ENCODE data around the gene SPACA4. TPM values are rescaled to one million over a fixed set of nuclear protein-coding genes. Genes with fewer than 3 reads are reported as not detected.

SPACA4 gene
- total and polyA plus RNA-seq, 2 of the 4 experiments (the other 2 are of a cell fraction), result not detected

- Histone ChIP-seq H2AK9ac (replicated peaks; ENCODE audit: low read depth, low read length, poor library complexity) (peak overlapping the region; percentile 94), H3K27me3 (ENCODE audit: control insufficient read depth, insufficient read depth, low read length) (no peaks in the 10 kb centered on the region), H2BK5ac (ENCODE audit: low read depth, low read length, poor library complexity, severe bottlenecking) (peak overlapping the region; percentile 56), H2BK15ac (ENCODE audit: low read depth, low read length) (peak overlapping the region; percentile 72; the same call in 2 of the 3 replicates), H3K9ac (ENCODE audit: low read depth, low read length) (peak overlapping the region; percentile 50; the same call in 1 of the 2 replicates), H3K18ac (ENCODE audit: low read depth, low read length) (peak overlapping the region; percentile 62), H2AFZ (replicated peaks; ENCODE audit: low read length, poor library complexity) (peak overlapping the region; percentile 91), H3K9me3 (ENCODE audit: control insufficient read depth, insufficient read depth, low read length) (no peaks in the 10 kb centered on the region), H4K91ac (ENCODE audit: insufficient read depth, low read depth, low read length) (peak overlapping the region; percentile 94), H3K4me3 (ENCODE audit: insufficient read depth, low read depth, low read length) (peak overlapping the region; percentile 62), H3K27ac (ENCODE audit: insufficient read depth, low read length) (peak overlapping the region; percentile 53), H2BK120ac (ENCODE audit: low read depth, low read length) (peak overlapping the region; percentile 61), H4K5ac (ENCODE audit: low read depth, low read length) (peak overlapping the region; percentile 84), H3K9me1 (ENCODE audit: insufficient read depth, low read length) (peaks cover 28% of the 10 kb centered on the region), H3K14ac (replicated peaks; ENCODE audit: low read depth, low read length) (peak overlapping the region; percentile 56; the same call in 1 of the 2 replicates), H3K23ac (ENCODE audit: low read depth, low read length) (peak overlapping the region; percentile 52; the same call in 1 of the 2 replicates), H3K4me1 (ENCODE audit: control insufficient read depth, insufficient read depth, low read length) (peaks cover 39% of the 10 kb centered on the region), H3K4me2 (ENCODE audit: low read depth, low read length) (peak overlapping the region; percentile 91), H3K56ac (ENCODE audit: extremely low read depth, insufficient read depth, low read length) (peak overlapping the region; percentile 6; the same call in 1 of the 2 replicates), H4K20me1 (ENCODE audit: insufficient read depth, low read length) (peaks cover 4% of the 10 kb centered on the region; the same call in 1 of the 2 replicates), H3K36me3 (ENCODE audit: control insufficient read depth, insufficient read depth, low read length) (no peaks in the 10 kb centered on the region; the same call in 1 of the 2 replicates), H4K8ac (ENCODE audit: low read depth in 2 of 2, low read length in 2 of 2) (peak overlapping the region; percentile 92 to 99), H3K79me1 (ENCODE audit: low read depth in 1 of 2, low read length in 2 of 2) (peaks cover 0 to 18% of the 10 kb centered on the region in 2 experiments; a peak in 3 of 4 replicates), H2AK5ac (ENCODE audit: low read depth, low read length) (peak overlapping the region; percentile 90), H3K4ac (ENCODE audit: low read depth, low read length) (peak overlapping the region; percentile 82), H2BK20ac (ENCODE audit: low read depth, low read length) (peak overlapping the region; percentile 22)
- 11% methylated on average over 13 of the region's 67 CpGs; no CpG with 5 or more reads in 1 of the 2 experiments for WGBS, 2 experiments (ENCODE audit: extremely low coverage in 2 of 2, insufficient read length in 1 of 2)
- CTCF ChIA-PET, result no interaction called here
- dilution Hi-C loops (cut with HindIII; ENCODE audit: low sequenced_read_pairs, unreplicated experiment) (no loop called here), intact Hi-C loops (cut with micrococcal nuclease) (no loop called here), in situ Hi-C loops (cut with MboI; ENCODE audit: low sequenced_read_pairs) (no loop called here)
- TF ChIP-seq CHD1 (IDR thresholded peaks at IDR 0.05; ENCODE audit: low read depth, low read length), result no peak
- TF ChIP-seq RCOR1 (IDR thresholded peaks at IDR 0.05; ENCODE audit: insufficient replicate concordance, low read length), result no peak
- no peak for TF ChIP-seq BHLHE40 (IDR thresholded peaks at IDR 0.05; ENCODE audit: low read depth, low read length)
- TF ChIP-seq CTCF (conservative IDR thresholded peaks at IDR 0.05; ENCODE audit: low read depth, low read length), result no peak
- TF ChIP-seq RAD21 (IDR thresholded peaks at IDR 0.05; ENCODE audit: low read length), result no peak
- no peak for TF ChIP-seq RFX5 (IDR thresholded peaks at IDR 0.05; ENCODE audit: low read depth, low read length)
- peak; percentile 7; the same call in 1 of the 2 replicates for ATAC-seq (ENCODE audit: low read depth)
- no TSS peak for BruUV-seq (replicated peaks)
- POLR2A ChIA-PET (ENCODE audit: unreplicated experiment), result no interaction called here
- no peak for DNase-seq
Measured at GRCh38 chr19:48635263-48635965, 28.9 kb downstream of the SPACA4 start.
